A549 (cell line): ENCODE measurements around the gene STARD3NL. TPM values are rescaled to one million over a fixed set of nuclear protein-coding genes. Genes with fewer than 3 reads are reported as not detected.
"Not testable (repeated sequence)": the region's sequence is repeated elsewhere in the genome, so short reads cannot be mapped to it uniquely, and the experiment has no call there.

Experiments used
- ATAC-seq, 2 experiments: fragments of 200-7000 bp in 1 of 2; fragments of >200 bp in 1 of 2; cut with Nextera tagmentation in 1 of 2; cut with Tn5 transposase in 1 of 2; 3 replicates each; pipeline versions ENCODE4 v1.8.0 to v1.9.1; 2018 to 2020; ENCODE audit warnings: mild to moderate bottlenecking in 1 of 2, moderate library complexity in 1 of 2
- CTCF ChIA-PET: fragments of 300-600 bp; sonication (Branson Sonifier 250); formaldehyde crosslinking; extraction: SDS; loops from one replicate; lab custom pipeline; 2021; ENCODE audit warnings: antibody characterized with exemption, inconsistent platforms; lab: Yijun Ruan, JAX
- POLR2A ChIA-PET: fragments of 350-600 bp; formaldehyde crosslinking; extraction: SDS; loops from one replicate; lab custom pipeline; 2021; ENCODE audit warnings: antibody characterized with exemption, inconsistent platforms; lab: Yijun Ruan, JAX
- DNase-seq, 2 experiments: peaks; one replicate each; pipeline versions ENCODE4 v3.0.0 to v3.0.0-alpha.2; 2011 to 2016; ENCODE audit warnings: low read depth in 1 of 2, low spot score in 1 of 2
- FAIRE-seq: peaks from 2 replicates; lab custom pipeline; 2011; peaks lifted over from hg19 to GRCh38; lab: Jason Lieb, UNC
- H3K27ac ChIP-seq, 2 experiments: fragments of >200 bp; sonication (Bioruptor Twin); formaldehyde crosslinking; 3 replicates each; pipeline ENCODE4 v1.5.1; 2016 to 2017
- H3K4me1 ChIP-seq: fragments of >200 bp; sonication (Bioruptor Twin); formaldehyde crosslinking; 3 replicates; pipeline ENCODE4 v1.6.1; 2016
- H3K4me2 ChIP-seq: fragments of >200 bp; sonication (Bioruptor Twin); formaldehyde crosslinking; 3 replicates; pipeline ENCODE4 v1.6.1; 2016
- H3K4me3 ChIP-seq: fragments of >200 bp; sonication (Bioruptor Twin); formaldehyde crosslinking; 3 replicates; pipeline ENCODE4 v1.5.1; 2016
- H3K9me3 ChIP-seq: fragments of >200 bp; sonication (Bioruptor Twin); formaldehyde crosslinking; 3 replicates; pipeline ENCODE4 v1.6.1; 2016
- ATOH8 ChIP-seq: fragments of 250-450 bp; sonication (Bioruptor Pico); IDR thresholded peaks from 2 replicates; pipeline ENCODE4 v1.5.0; 2020; ENCODE audit warnings: low read depth, mild to moderate bottlenecking, moderate library complexity
- BHLHE40 ChIP-seq: IDR thresholded peaks from 2 replicates; pipeline ENCODE4 v1.6.1; 2012; ENCODE audit warnings: low read depth, low read length, inconsistent platforms
- CBX2 ChIP-seq: fragments of 200-600 bp; sonication (generic); IDR thresholded peaks from 2 replicates; pipeline ENCODE4 v1.6.1; 2016; ENCODE audit warnings: low read depth, mild to moderate bottlenecking, borderline replicate concordance
- EHF ChIP-seq: fragments of 250-450 bp; sonication (Bioruptor Pico); IDR thresholded peaks from 2 replicates; pipeline ENCODE4 v1.5.0; 2020; ENCODE audit warnings: mild to moderate bottlenecking
- FOSB ChIP-seq: fragments of 250-450 bp; sonication (Bioruptor Pico); IDR thresholded peaks from 2 replicates; pipeline ENCODE4 v1.5.0; 2020; ENCODE audit warnings: mild to moderate bottlenecking, moderate library complexity
- HEYL ChIP-seq: fragments of 250-450 bp; sonication (Bioruptor Pico); IDR thresholded peaks from 2 replicates; pipeline ENCODE4 v1.8.0; 2021; ENCODE audit warnings: mild to moderate bottlenecking, moderate library complexity
- HOXB5 ChIP-seq: fragments of 250-450 bp; sonication (Bioruptor Pico); IDR thresholded peaks from 2 replicates; pipeline ENCODE4 v1.5.0; 2020; ENCODE audit warnings: mild to moderate bottlenecking, moderate library complexity
- JUN ChIP-seq, 2 experiments: fragments of >200 bp; sonication (Bioruptor Twin); formaldehyde crosslinking; IDR thresholded peaks; 2 replicates in 1 of 2; 3 replicates in 1 of 2; pipeline ENCODE4 v1.6.1; 2016 to 2017
- KDM5A ChIP-seq: fragments of 200-600 bp; sonication (generic); IDR thresholded peaks from 2 replicates; pipeline ENCODE4 v1.6.1; 2016; ENCODE audit warnings: antibody characterized with exemption, mild to moderate bottlenecking
- MAFK ChIP-seq: fragments of 450-650 bp; IDR thresholded peaks from 2 replicates; pipeline ENCODE4 v1.6.1; 2014; ENCODE audit not compliant: partially characterized antibody
- NFE2L2 ChIP-seq: fragments of 150-350 bp; conservative IDR thresholded peaks from 2 replicates; pipeline ENCODE4 v1.6.1; 2014; ENCODE audit warnings: low read length
- NPAS2 ChIP-seq: fragments of 250-450 bp; sonication (Bioruptor Pico); IDR thresholded peaks from 2 replicates; pipeline ENCODE4 v1.8.0; 2022; ENCODE audit warnings: mild to moderate bottlenecking, moderate library complexity, borderline replicate concordance
- PHF8 ChIP-seq: fragments of 200-600 bp; sonication (generic); IDR thresholded peaks from 2 replicates; pipeline ENCODE4 v1.6.1; 2016; ENCODE audit warnings: low read depth, mild to moderate bottlenecking, antibody characterized with exemption, moderate library complexity, borderline replicate concordance
- SREBF2 ChIP-seq: fragments of 450-650 bp; IDR thresholded peaks from 2 replicates; pipeline ENCODE4 v1.6.1; 2014; ENCODE audit warnings: mild to moderate bottlenecking, moderate library complexity
- TFCP2L1 ChIP-seq: fragments of 250-450 bp; sonication (Bioruptor Pico); IDR thresholded peaks from 2 replicates; pipeline ENCODE4 v1.5.0; 2021; ENCODE audit warnings: mild to moderate bottlenecking
- USF2 ChIP-seq: fragments of 450-650 bp; IDR thresholded peaks from 2 replicates; pipeline ENCODE4 v1.6.1; 2014; ENCODE audit warnings: antibody characterized with exemption
- ZFP36 ChIP-seq: fragments of 450-650 bp; IDR thresholded peaks from 2 replicates; pipeline ENCODE4 v1.6.1; 2014; ENCODE audit warnings: borderline replicate concordance; ENCODE audit not compliant: partially characterized antibody
- ZSCAN20 ChIP-seq: fragments of 250-450 bp; sonication (Bioruptor Pico); IDR thresholded peaks from 2 replicates; pipeline ENCODE4 v1.8.0; 2022; ENCODE audit warnings: mild to moderate bottlenecking, moderate library complexity
- WGBS: methylation state at CpG from one replicate; pipeline ENCODE4 v1.1.6; 2017; ENCODE audit errors: missing lambda C conversion rate; 5-methylcytosine and 5-hydroxymethylcytosine counted together
- polyA plus RNA-seq, 4 experiments: library from polyadenylated mRNA; depleted of rRNA in 3 of 4; stranded (reverse); fragments of >200 nt; fragmentation: RNase III in 1 of 4; extraction: RNeasy Plus Mini Kit Qiagen cat#74134 plus additional on column Dnase treatment in 1 of 4; gene quantifications; 2 replicates in 3 of 4; 3 replicates in 1 of 4; pipeline ENCODE4 v1.2.3, GENCODE V29; 2011 to 2017

STARD3NL gene
- polyA plus RNA-seq, 2 of the 4 experiments (the other 2 are of a cell fraction): 57.9 to 104 TPM

- H3K4me3 ChIP-seq, H3K4me1 ChIP-seq, ATAC-seq, H3K4me2 ChIP-seq, CTCF ChIA-PET, H3K9me3 ChIP-seq, H3K27ac ChIP-seq, DNase-seq, POLR2A ChIA-PET, FAIRE-seq: not testable (repeated sequence)
- 75% methylated on average over 12 of the region's 12 CpGs for WGBS
Measured at GRCh38 chr7:38261601-38262000, 83.6 kb downstream of the STARD3NL start.

GRCh38 chr7:38262026-38262425 lies 84.0 kb downstream of the STARD3NL start:
- H3K27ac ChIP-seq, DNase-seq, FAIRE-seq, ATAC-seq, H3K9me3 ChIP-seq, H3K4me1 ChIP-seq, H3K4me2 ChIP-seq, H3K4me3 ChIP-seq, POLR2A ChIA-PET, CTCF ChIA-PET: not testable (repeated sequence)
- WGBS: 42% methylated on average over 2 of the region's 2 CpGs

- Histone ChIP-seq H3K9me3 (no peaks in the 10 kb centered on the region), H3K27ac (no peak overlapping the region)
- no peak for TF ChIP-seq ZFP36
- no peak for TF ChIP-seq NPAS2 (CRISPR knock-in tag)
- TF ChIP-seq MAFK: no peak
- TF ChIP-seq PHF8: no peak
- TF ChIP-seq CBX2: no peak
- TF ChIP-seq JUN (IDR thresholded peaks at IDR 0.05): no peak
- no peak for TF ChIP-seq USF2
- TF ChIP-seq NFE2L2: no peak
- TF ChIP-seq ATOH8 (CRISPR knock-in tag): no peak
- no peak for TF ChIP-seq SREBF2
- TF ChIP-seq BHLHE40: no peak
- TF ChIP-seq HOXB5 (CRISPR knock-in tag): no peak
- no peak for TF ChIP-seq TFCP2L1 (CRISPR knock-in tag)
- no peak for TF ChIP-seq HEYL (CRISPR knock-in tag)
- TF ChIP-seq EHF: no peak
- TF ChIP-seq FOSB (CRISPR knock-in tag): no peak
- TF ChIP-seq ZSCAN20 (CRISPR knock-in tag): no peak
- TF ChIP-seq KDM5A: no peak
- TF ChIP-seq, all 56 proteins: peak for 0
- H3K4me1 ChIP-seq: no peaks in the 10 kb centered on the region
- H3K4me3 ChIP-seq: no peak overlapping the region
- no peak for DNase-seq
- ChIA-PET CTCF (no interaction called here), POLR2A (no interaction called here)
- H3K4me2 ChIP-seq: no peak overlapping the region
- no peak for ATAC-seq
- FAIRE-seq: no peak
- 70% methylated on average over 5 of the region's 5 CpGs for WGBS
Measured at GRCh38 chr7:38262545-38262944, 84.5 kb downstream of the STARD3NL start.

- H3K4me3 ChIP-seq, CTCF ChIA-PET, DNase-seq, H3K4me2 ChIP-seq, POLR2A ChIA-PET, ATAC-seq, H3K9me3 ChIP-seq, H3K4me1 ChIP-seq, FAIRE-seq, H3K27ac ChIP-seq: not testable (repeated sequence)
- WGBS: 77% methylated on average over 1 of the region's 1 CpG
Measured at GRCh38 chr7:38263274-38263673, 85.2 kb downstream of the STARD3NL start.

- ATAC-seq, H3K4me1 ChIP-seq, H3K4me2 ChIP-seq, H3K4me3 ChIP-seq, FAIRE-seq, DNase-seq, H3K9me3 ChIP-seq, CTCF ChIA-PET, POLR2A ChIA-PET, H3K27ac ChIP-seq: not testable (repeated sequence)
- WGBS: 0% methylated on average over 1 of the region's 1 CpG
Measured at GRCh38 chr7:38264602-38265001, 86.6 kb downstream of the STARD3NL start.

- H3K4me1 ChIP-seq, FAIRE-seq, H3K4me2 ChIP-seq, POLR2A ChIA-PET, H3K9me3 ChIP-seq, H3K27ac ChIP-seq, H3K4me3 ChIP-seq, DNase-seq, ATAC-seq: not testable (repeated sequence)
- 68% methylated on average over 3 of the region's 3 CpGs for WGBS
- CTCF ChIA-PET: interaction anchor here (0.8 kb wide), 1 partner anchor 10 kb away, joined by 3 read pairs; no protein-coding TSS in a partner anchor
Measured at GRCh38 chr7:38265958-38266357, 87.9 kb downstream of the STARD3NL start.

- ATAC-seq, H3K9me3 ChIP-seq, POLR2A ChIA-PET, H3K4me1 ChIP-seq, H3K4me3 ChIP-seq, DNase-seq, H3K27ac ChIP-seq, H3K4me2 ChIP-seq, CTCF ChIA-PET, FAIRE-seq: not testable (repeated sequence)
- 26% methylated on average over 4 of the region's 4 CpGs for WGBS
Measured at GRCh38 chr7:38269704-38270346, 91.8 kb downstream of the STARD3NL start.
